Transverse colon (tissue), 4 donors: ENCODE measurements around the gene THY1.

ENCODE experiments used
- CTCF ChIP-seq, 5 experiments: fragments of 200-600 bp in 3 of 5; fragments of 450-650 bp in 2 of 5; sonication (generic) in 3 of 5; IDR thresholded peaks; 1 replicate in 2 of 5; 2 replicates in 3 of 5; pipeline ENCODE4 v1.5.1; 2016 to 2017; ENCODE audit warnings: antibody characterized with exemption in 5 of 5, inconsistent platforms in 3 of 5, mild to moderate bottlenecking in 2 of 5, moderate library complexity in 1 of 5
- EP300 ChIP-seq: sonication (generic); formaldehyde crosslinking; IDR thresholded peaks from one replicate; pipeline ENCODE4 v1.6.1; 2017; ENCODE audit warnings: antibody characterized with exemption, low read depth
- POLR2A ChIP-seq: fragments of 450-650 bp; IDR thresholded peaks from one replicate; pipeline ENCODE4 v1.6.1; 2016; ENCODE audit warnings: antibody characterized with exemption, mild to moderate bottlenecking, moderate library complexity
- POLR2AphosphoS5 ChIP-seq, 3 donors: sonication (generic); formaldehyde crosslinking; IDR thresholded peaks; one replicate each; pipeline ENCODE4 v1.6.1; 2016; ENCODE audit warnings: antibody characterized with exemption in 3 of 3

GRCh38 chr11:119397740-119398139 is 25.2 kb downstream of the THY1 start:
- TF ChIP-seq POLR2A: no peak
- TF ChIP-seq CTCF (IDR thresholded peaks at IDR 0.05): no peak
- no peak for TF ChIP-seq EP300
- TF ChIP-seq POLR2AphosphoS5 (IDR thresholded peaks at IDR 0.05): no peak
